ENCODE data around the gene RAB40C.

The RAB40C gene

DNA sequence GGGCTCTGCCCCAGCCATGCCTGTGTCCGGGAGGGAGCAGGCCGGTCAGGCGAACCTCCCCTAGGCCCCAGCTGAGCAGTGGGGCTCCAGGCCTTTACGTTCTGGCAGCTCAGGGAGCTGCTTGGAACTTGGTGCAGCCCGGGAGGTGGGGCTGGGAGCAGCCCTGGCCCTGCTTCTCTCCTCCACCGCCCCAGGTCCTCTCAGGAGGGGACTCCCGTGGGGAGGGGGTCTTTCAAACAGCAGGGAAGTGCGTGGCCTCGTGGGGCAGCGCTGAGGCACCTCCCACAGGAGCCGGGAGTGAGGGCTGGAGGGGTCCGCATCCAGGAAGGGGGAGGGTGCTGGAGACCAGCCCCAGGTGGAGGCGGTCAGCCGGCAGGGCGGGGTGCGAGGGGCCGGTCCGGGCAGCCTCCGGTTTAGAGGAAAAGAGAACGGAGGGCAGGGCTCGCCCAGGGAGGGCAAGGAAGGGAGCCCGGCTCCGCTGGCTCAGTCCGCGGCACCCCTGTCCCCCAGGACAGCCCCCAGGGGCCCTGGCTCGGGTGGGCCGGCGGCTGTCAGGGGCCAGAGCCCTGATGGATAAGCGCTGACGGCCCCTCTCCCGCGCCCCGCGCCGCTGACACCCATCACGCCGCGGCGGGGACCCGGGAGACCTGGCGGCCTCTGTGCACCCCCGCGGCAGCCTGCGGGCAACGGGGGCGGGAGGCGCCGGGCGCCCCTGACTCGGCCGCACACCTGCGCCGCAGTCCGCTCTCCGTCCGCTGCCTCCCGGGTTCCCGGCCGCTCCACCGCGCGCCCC, 30.3 kb upstream of the RAB40C start:
- DNase-seq (ENCODE audit: low spot score): no peak

DNA sequence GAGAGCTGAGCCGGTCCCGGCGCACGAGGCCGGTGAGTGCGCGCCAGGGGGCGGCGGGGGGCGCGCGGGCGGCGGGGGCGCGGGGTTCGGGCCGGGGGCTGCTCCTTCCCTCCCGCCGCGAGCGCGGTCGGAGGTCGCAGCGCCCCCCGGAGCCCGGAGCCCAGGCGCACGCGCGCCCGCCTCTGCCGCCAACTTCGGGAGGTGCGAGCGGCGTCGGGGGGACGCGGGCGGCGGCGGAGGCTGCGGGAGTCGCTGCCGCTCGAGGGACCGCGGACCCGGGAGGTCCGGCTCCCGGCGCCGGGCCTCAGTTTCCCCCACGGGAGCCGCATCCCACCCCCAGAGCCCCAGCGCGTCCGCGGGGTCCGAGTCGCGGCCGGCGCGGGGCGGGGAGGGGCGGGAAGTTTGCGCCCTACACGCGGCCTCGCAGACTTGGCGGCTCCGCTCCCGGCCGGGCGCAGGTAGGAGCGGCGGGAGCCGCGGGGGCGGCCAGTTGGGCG, 29.6 kb upstream of the RAB40C start, which contains the start of gene PRR35:
PRR35 (plus strand) TSS at position 191 of the 497 bp plus-strand sequence. CDS start 2,901 bp downstream, outside the sequence.
- DNase-seq (ENCODE audit: low spot score): no peak

DNA sequence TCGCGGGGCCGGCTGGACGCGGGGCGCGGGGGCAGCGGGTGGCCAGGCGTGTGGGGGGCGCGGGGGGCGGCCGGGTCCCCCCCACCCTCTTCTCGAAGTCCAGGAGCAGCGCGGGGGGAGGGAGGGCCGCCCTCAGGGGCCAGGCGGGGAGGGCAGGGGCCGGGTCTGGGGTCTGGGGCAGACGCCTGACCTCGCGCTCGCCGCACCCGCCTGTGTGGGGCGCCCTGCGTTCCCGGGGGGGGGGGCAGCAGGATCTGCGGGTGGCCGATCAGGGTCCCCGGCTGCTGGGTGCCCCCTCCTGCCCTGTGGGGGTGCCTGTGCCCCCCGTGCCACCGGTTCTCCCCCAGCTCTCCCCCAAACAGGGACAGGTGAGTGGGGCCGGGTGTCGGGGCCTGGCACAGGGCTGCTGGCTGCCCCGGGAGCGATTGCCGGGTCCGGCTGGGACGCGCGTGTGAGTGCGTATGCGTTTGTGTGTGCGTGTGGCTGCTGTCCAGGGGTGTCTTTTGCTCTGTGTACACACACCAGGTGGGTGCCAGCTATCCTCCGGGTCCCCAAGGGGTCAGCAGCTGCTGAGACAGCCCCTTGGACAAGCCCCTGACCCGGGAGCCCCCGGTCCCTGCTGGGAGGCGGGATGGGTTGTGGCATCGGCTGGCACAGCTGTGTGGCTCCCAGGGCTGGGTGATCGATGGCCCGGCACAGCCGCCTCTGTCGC, 29.0 kb upstream of the RAB40C start:
- no peak for DNase-seq (ENCODE audit: low spot score)

DNA sequence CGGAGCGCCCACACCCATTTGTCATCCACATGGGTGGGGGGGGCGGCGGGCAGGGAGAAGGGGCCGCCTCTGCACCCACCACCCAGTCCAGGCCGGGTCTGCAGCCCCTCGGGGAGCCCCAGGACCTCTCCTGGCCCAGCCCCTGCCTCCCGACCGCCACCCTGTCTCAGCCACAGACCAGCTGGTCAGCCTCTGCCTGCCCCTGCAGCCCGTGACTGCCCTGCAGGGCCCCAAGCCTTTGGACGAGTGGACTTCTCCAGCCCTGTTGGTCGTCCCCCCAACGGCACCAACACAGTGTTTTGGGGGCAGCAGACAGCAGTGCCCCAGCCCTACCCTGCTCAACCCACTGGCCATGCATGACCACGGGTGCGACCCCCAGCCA, 28.5 kb upstream of the RAB40C start:
- DNase-seq (ENCODE audit: low spot score): no peak

DNA sequence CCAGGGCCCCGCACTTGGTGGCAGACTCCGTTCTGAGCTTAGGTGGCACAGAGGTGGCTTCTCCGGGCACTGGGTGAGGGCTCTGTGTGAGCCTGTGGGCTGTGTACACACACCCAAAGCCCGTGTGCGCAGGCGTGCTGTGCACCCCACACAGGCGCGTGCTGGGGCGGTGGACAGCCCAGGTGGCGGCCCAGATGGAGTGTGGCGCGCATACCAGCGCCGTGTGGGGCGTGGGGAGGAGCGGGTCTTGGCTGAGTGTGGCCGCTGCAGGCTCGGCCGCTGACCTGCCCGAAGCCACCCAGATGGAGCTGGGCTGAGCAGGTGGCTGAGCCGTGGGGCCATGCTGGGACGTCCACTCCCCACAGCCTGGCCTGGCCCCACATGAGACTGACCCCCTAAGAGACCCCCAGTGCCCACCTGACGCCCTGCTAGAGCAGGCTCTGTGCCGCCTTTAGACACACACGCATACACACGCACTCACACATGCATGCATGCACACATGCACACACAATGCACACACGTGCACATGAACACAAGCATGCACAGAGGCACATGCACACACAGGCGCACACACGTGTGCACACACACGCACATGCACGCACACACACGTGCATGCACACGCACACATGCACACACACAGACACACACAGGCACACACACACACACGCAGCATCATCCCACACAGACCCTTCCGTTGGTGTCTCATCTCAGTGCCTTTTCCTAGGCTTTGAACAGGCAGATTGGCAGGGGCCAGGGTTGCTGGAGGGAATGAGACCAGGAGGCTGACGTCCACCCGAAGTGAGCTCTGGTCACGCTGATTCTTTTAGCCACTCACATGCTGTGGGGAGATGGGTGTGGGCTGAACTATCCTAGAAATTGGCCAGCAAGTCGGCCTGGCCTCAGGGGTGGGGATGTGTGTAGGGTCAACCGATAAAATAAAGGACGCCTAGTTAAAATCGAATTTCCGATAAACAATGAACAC, 27.6 kb upstream of the RAB40C start:
- DNase-seq (ENCODE audit: low spot score): no peak

DNA sequence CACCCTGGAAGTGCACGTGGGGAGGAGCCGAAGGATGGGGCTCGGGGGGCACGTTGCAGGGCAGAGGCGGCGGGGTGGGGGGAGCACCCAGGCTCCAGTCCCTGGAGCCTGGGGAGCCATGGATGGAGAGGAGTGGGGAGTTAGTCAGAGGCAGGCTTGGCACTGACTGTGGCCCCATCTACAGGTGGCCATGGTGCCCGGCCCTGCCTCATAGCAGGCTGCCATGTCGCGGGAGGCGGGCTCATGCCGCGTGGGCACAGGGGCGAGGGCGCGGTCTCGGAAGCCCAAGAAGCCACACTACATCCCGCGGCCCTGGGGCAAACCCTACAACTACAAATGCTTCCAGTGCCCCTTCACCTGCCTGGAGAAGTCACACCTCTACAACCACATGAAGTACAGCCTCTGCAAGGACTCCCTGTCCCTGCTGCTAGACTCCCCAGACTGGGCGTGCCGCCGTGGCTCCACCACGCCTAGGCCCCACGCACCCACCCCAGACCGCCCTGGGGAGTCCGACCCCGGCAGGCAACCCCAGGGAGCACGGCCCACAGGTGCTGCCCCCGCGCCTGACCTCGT, 26.7 kb upstream of the RAB40C start:
- DNase-seq (ENCODE audit: low spot score): no peak

DNA sequence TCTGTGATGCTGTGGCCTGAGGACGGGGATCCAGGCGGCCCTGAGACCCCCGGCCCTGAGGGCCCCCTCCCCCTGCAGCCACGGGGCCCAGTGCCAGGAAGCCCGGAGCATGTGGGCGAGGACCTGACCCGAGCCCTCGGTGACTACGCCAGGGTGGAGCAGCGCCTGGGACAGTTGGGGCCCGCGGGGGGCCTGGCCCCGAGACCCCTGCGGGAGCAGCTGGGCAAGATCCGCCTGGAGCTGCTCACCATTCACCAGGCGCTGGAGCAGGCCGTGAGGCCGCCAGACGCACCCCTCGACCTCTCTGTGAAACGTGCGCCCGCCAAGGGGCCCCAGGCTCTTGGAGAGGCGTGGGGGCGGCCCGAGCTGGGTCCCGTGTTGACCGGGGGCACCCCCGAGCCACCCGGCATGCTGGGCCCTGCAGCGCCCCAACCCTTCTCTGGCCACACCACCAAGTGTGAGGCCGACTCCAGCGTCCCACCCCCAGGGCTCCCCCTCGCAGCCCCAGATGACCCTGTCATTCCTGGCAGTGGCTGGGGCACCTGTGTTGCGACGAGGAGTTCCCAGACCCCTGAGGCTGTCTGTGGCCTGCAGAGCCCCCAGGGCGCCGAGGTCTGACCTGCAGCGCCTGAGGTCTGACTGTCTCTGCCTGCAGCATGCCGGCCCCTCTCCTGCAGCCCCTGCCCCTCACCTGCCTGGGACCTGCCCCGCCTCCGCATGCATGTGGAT, 25.0 kb upstream of the RAB40C start:
- DNase-seq (ENCODE audit: low spot score): no peak

DNA sequence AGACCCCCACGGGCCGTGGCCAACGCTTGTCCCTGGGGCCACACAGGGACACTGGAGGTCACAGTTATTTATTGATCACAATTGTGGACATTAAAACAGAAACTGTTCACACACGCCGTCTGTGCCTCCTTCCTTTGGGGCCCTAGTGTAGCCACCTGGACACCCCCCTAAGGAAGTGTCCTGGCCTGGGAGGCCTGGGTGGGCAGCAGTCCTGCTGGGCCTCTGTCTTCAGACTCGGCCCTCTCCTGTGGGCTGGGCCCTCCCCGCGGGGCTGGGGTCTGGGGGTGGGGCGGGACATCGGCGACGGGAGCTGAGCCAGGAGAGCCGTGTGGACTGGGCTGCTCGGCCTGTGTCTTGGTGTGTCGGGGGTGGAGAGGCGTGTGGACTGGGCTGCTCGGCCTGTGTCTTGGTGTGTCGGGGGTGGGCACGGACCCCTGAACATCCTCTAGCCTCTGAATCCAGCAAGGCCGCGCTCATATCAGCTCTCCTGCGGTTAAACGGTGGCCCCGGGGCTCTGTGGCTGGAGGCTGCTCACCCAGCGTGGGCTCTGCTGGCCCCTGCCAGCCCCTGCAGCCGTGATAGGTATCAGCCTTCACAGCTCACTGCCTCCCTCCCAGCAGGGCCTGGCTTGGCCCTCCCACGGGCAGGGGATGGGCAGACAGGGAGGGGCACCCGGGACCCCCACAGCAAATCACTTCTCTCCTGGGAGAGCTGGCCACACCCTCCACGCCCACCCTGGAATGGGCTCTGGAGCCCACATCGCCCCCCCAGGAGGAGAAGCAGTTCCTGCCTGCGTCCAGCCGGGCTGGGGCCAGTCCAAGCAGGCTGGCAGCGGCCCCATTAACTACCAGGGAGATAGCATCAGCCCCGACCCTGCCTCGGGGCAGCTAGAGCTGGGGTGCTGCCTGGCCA, 24.2 kb upstream of the RAB40C start:
- DNase-seq (ENCODE audit: low spot score): no peak

DNA sequence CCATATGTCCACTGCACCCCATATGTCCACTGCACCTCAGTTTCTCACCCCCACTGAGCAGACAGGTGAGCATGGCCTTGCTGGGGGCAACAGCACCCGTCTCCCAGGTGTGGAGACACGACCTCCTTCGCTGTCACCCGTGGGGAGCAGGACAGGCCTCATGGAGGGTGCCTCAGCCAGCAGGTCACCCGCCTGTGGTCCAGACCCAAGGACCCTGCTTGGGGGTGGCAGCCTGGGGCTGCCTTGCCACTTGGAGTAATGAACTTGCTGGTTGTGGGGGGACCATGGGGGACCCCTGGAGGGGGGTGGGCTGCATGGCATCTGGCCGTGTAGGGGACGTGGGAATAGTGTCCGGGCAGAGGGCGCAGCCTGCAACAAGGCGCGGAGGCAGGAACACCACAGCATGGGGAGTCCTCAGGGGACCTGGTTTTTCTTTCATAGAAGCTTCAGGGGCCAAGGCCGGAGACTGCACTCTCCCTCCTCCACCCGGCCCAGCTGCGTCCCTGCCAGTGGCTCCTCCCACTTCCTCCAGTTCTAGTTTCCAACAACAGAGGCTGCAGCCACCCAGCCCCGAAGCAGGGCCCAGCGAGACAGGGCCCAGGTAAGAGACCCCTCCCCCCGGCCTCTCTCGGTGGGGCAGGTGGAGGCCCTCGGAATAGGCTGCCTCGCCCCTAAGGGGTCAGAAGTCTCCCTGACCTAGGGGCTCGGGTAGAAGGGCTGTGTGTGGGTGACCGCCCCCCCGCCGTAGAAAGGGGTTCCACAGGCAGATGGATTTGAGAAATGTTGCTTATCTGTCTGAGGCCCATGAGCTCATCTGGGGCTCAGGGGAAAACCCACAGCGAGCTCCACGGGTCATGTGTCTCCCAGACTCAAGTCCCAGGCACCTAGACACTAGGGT, 23.1 kb upstream of the RAB40C start, which contains the start of gene NHLRC4:
NHLRC4 (plus strand) TSS at position 531 of the 898 bp plus-strand sequence. CDS start 1,043 bp downstream, outside the sequence.
- DNase-seq (ENCODE audit: low spot score): no peak

DNA sequence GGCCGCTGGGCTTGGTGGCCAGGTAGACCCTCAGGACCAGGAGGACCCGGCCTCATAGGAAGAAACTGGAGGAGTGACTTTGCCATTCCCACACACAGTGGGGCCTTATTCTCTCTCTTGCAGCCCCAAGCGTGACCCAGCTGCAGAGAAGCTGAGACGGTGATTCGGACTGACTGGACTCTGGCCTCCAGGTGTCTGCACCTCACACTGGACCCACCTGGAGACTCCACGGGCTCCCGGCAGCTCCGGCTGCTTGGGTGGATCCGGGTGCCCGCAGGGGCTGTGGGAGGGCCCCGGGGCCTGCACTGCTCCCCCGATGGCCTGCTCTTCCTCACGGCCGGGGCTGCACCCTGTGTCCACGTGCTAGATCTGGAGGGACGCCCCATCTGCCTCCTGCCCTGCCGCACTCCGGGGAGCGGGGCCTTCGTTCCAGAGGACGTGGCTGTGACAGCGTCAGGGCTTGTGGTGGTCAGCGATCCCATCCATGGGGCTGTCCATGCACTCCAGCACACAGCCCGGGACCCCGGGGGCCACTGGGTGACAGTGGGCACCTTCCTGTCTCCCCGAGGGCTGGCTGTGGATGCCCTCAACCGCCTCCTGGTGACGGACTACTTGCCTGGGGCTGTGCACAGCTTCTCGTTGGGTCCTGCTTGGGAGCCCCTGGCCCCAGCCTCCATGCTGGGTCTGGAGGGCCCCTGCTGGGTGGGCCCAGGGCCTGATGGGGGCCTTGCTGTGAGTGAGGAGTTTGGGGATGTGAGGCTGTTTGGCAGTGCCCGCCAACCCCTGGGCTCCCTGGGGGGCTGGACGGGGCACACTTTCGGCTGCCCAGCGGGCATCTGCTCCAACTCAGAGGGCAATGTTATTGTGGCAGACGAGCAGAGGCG, 22.3 kb upstream of the RAB40C start:
- DNase-seq (ENCODE audit: low spot score): no peak

DNA sequence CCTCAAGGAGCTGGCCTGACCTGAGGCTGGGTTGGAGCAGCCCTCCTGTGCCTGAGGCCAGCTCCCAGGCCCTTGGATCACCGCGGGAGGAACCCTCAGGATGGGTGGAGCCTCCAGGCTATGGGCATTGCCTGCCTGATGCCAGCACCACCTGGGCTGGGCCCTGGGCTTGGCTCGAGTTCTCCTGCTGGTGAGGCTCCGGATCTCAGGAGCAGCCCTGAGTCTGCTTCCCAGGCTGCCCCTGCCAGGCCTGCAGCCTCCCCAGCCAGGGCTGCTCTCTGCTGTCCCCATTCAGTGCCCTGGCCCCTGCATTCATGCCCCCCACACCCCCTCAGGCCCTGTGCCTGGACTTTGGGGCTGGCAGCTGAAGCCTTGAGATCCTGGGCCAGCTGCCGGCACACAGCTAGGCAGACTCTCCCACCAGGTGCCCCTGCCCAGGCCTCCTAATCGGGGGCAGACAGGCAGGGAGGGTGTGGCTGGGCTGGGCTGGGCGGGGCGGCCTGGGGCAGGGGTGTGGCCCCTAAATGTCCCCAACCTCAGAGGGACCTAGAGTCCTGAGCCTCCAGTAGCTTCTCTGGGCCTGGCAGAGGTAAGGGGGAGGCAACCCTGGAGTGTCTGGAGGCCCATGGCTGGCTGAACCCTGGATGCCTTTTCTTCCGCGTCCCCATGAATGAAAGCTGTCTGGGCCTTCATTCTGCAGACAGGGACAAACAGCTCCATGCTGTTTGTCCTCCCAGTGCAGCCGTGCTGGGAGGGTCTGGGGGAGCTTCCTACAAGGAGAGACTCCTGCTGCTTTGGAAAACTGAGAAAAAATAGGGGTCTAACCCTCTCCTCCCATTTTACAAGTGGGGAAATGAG, 21.2 kb upstream of the RAB40C start:
- no peak for DNase-seq (ENCODE audit: low spot score)

DNA sequence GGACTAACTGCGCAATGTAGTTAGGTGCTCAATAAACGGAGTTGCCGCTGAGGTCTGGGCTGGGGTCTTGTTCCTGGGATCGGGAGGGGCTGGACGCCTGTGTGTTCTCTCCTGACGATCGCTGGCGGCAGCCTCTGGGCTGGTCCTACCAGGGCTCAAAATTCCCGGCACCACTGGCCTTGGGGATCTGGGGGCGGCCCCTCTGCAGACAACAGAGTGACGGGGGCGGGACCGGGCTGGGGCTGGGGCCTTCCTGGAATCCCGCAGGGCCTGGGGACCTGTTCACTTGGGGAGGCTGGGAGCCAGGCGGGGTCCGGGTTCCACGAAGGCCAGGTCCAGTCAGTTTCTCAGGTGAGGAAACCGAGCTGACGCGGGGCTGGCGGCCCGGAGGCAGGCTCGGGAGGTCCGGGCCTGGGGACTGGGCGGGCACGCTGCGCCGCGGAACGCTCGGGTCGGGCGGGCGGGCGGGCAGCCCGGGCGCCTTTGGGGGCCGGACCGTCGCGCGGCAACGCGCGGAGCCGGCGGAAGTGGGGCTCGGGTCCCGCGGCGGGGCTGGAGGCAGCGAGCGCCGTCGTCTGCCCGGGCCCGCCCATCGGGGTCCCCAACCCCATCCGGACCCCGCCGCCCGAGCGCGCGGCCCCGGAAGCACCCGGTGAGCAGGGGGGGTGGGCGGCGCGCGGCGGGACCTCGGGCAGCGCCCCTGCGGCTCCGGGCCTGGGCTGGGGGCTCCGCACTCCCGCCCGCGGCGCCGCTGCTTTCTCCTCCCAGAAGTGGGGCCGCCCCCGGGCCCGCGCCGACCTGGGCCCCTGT, 20.2 kb upstream of the RAB40C start, which contains the start of gene PIGQ:
PIGQ (plus strand) TSS at position 524 of the 810 bp plus-strand sequence. CDS start 4,107 bp downstream, outside the sequence.
- peak; percentile 39 for DNase-seq (ENCODE audit: low spot score)

DNA sequence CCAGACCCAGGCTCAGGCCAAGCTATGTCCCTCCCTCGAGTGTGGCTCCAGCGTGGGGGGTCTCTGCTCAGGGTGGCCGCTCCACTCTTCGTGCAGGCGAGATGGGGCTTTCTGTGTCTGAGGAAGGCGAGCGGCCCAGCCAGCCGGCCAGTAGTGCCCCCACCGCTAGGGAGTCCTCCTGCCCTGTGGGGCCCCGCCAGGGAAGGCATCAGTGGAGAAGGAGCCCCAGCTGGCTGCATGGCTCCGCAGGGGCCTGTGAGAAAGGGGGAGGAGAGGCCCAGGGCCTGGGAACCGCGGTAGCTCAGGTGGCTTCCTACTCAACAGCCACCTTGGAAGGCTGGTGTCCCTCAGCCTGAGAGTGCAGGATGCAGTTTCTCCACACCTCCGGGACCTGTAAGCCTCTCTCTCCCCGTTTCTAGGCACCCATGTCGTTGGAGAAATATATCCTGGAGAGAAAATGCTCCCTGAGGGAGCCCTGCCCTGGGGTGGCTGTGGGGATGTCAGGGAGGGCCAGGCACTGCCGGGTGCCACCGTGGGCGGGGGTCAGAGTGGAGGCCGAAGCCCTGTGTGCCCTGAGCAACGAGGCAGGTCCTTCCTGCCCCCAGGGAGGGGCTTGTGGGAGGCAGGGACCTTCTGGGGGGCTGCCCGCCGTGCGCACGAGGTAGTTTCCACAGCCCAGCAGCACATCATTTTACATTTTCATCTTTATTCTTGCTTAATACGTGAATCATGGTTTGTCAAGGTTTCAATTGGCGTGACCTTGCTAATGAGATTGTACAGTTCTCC, 16.8 kb upstream of the RAB40C start:
- DNase-seq (ENCODE audit: low spot score): no peak

DNA sequence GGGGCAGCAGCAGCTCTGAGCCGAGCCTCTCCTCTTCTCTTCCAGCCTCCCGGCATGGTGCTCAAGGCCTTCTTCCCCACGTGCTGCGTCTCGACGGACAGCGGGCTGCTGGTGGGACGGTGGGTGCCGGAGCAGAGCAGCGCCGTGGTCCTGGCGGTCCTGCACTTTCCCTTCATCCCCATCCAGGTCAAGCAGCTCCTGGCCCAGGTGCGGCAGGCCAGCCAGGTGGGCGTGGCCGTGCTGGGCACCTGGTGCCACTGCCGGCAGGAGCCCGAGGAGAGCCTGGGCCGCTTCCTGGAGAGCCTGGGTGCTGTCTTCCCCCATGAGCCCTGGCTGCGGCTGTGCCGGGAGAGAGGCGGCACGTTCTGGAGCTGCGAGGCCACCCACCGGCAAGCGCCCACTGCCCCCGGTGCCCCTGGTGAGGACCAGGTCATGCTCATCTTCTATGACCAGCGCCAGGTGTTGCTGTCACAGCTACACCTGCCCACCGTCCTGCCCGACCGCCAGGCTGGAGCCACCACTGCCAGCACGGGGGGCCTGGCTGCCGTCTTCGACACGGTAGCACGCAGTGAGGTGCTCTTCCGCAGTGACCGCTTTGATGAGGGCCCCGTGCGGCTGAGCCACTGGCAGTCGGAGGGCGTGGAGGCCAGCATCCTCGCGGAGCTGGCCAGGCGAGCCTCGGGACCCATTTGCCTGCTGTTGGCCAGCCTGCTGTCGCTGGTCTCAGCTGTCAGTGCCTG, 15.7 kb upstream of the RAB40C start:
- DNase-seq (ENCODE audit: low spot score): no peak

Data from Ammon's horn (tissue), 1 donor.